Neural cell (in vitro differentiated cells): ENCODE results near the gene DLX6. TPM values are rescaled to one million over a fixed set of nuclear protein-coding genes. Genes with fewer than 3 reads are reported as not detected.

Source experiments
- H2AFZ ChIP-seq: fragments of 200-600, 300-800 bp; sonication (generic), shearing (Covaris generic); 2 replicates; pipeline ENCODE4 v1.6.0; 2014; ENCODE audit warnings: low read depth, mild to moderate bottlenecking, antibody characterized with exemption, low read length, moderate library complexity
- H3F3A ChIP-seq: fragments of 200-600 bp; shearing (Covaris generic); 2 replicates; pipeline ENCODE4 v1.6.1; 2016; ENCODE audit warnings: mild to moderate bottlenecking, moderate library complexity, mixed read lengths, antibody characterized with exemption, low read length; ENCODE audit not compliant: insufficient read depth, poor library complexity, severe bottlenecking
- H3K27ac ChIP-seq: fragments of 200-600, 300-800 bp; sonication (generic), shearing (Covaris generic); 2 replicates; pipeline ENCODE4 v1.5.1; 2014; ENCODE audit warnings: mild to moderate bottlenecking, low read length, moderate library complexity
- H3K27me3 ChIP-seq: fragments of 300-800, 200-600 bp; sonication (generic), shearing (Covaris generic); 2 replicates; pipeline ENCODE4 v1.6.0; 2014; ENCODE audit warnings: mild to moderate bottlenecking, low read depth, low read length, moderate library complexity; ENCODE audit not compliant: insufficient read depth
- H3K36me3 ChIP-seq: fragments of 300-800, 200-600 bp; sonication (generic), shearing (Covaris generic); 2 replicates; pipeline ENCODE4 v1.5.1; 2014; ENCODE audit warnings: mild to moderate bottlenecking, antibody characterized with exemption, low read length, moderate library complexity; ENCODE audit not compliant: insufficient read depth
- H3K4me2 ChIP-seq: fragments of 300-800, 200-600 bp; sonication (generic), shearing (Covaris generic); 2 replicates; pipeline ENCODE4 v1.6.0; 2014; ENCODE audit warnings: mild to moderate bottlenecking, low read length
- H3K4me3 ChIP-seq: fragments of 300-800, 200-600 bp; sonication (generic), shearing (Covaris generic); 2 replicates; pipeline ENCODE4 v1.5.1; 2014; ENCODE audit warnings: mild to moderate bottlenecking, low read length, moderate library complexity
- H3K79me2 ChIP-seq: fragments of 200-600 bp; shearing (Covaris generic); replicated peaks from 2 replicates; pipeline ENCODE4 v1.6.0; 2014; ENCODE audit warnings: mild to moderate bottlenecking, low read length, moderate library complexity; ENCODE audit not compliant: insufficient read depth
- H3K9ac ChIP-seq: fragments of 300-800, 200-600 bp; sonication (generic), shearing (Covaris generic); 2 replicates; pipeline ENCODE4 v1.6.1; 2016; ENCODE audit warnings: mild to moderate bottlenecking, low read length, mixed read lengths
- H3K9me2 ChIP-seq: fragments of 200-600 bp; shearing (Covaris generic); 2 replicates; pipeline ENCODE4 v1.6.1; 2016; ENCODE audit warnings: mild to moderate bottlenecking, low read length, mixed read lengths; ENCODE audit not compliant: insufficient read depth
- H3K9me3 ChIP-seq: fragments of 200-600, 300-800 bp; sonication (generic), shearing (Covaris generic); 2 replicates; pipeline ENCODE4 v1.6.1; 2016; ENCODE audit warnings: mild to moderate bottlenecking, mixed run types, low read length, moderate library complexity, mixed read lengths
- H4K20me1 ChIP-seq: fragments of 200-600 bp; shearing (Covaris generic); 2 replicates; pipeline ENCODE4 v1.6.1; 2016; ENCODE audit warnings: mild to moderate bottlenecking, mixed run types; ENCODE audit not compliant: insufficient read depth
- EP300 ChIP-seq: fragments of 450-650 bp; conservative IDR thresholded peaks from 2 replicates; pipeline ENCODE4 v1.6.1; 2014; ENCODE audit warnings: antibody characterized with exemption, mild to moderate bottlenecking, moderate library complexity; ENCODE audit not compliant: poor library complexity, severe bottlenecking
- EZH2 ChIP-seq: fragments of 200-600, 300-800 bp; shearing (Covaris generic), sonication (generic); IDR thresholded peaks from 2 replicates; pipeline ENCODE4 v1.6.1; 2014; ENCODE audit warnings: antibody characterized with exemption, low read length, borderline replicate concordance, mild to moderate bottlenecking; ENCODE audit not compliant: insufficient read depth, poor library complexity, severe bottlenecking
- MXI1 ChIP-seq: fragments of 450-650 bp; conservative IDR thresholded peaks from 2 replicates; pipeline ENCODE4 v1.6.1; 2014; ENCODE audit warnings: antibody characterized with exemption, mild to moderate bottlenecking; ENCODE audit not compliant: poor library complexity, severe bottlenecking
- POLR2AphosphoS5 ChIP-seq: IDR thresholded peaks from 2 replicates; pipeline ENCODE4 v1.6.1; 2012
- RAD21 ChIP-seq: fragments of 450-650 bp; conservative IDR thresholded peaks from 2 replicates; pipeline ENCODE4 v1.6.1; 2014; ENCODE audit warnings: antibody characterized with exemption, mild to moderate bottlenecking, moderate library complexity
- SMC3 ChIP-seq: fragments of 450-650 bp; conservative IDR thresholded peaks from 2 replicates; pipeline ENCODE4 v1.6.1; 2014; ENCODE audit warnings: antibody characterized with exemption, mild to moderate bottlenecking, moderate library complexity; ENCODE audit not compliant: poor library complexity
- TAF1 ChIP-seq: IDR thresholded peaks from 2 replicates; pipeline ENCODE4 v1.6.1; 2012; ENCODE audit warnings: low read depth
- polyA plus RNA-seq: library from polyadenylated mRNA; depleted of rRNA; stranded (reverse); fragments of >200 nt; gene quantifications from 2 replicates; pipeline ENCODE4 v1.2.3, GENCODE V29; 2014
- TF ChIP-seq, protein P1 (sequence below): IDR thresholded peaks from 2 replicates; pipeline ENCODE4 v1.6.1; 2012; ENCODE audit warnings: borderline replicate concordance
- TF ChIP-seq, protein P2 (sequence below): fragments of 450-650 bp; IDR thresholded peaks from 2 replicates; pipeline ENCODE4 v1.5.1; 2014; ENCODE audit warnings: antibody characterized with exemption, mild to moderate bottlenecking, moderate library complexity; ENCODE audit not compliant: poor library complexity, severe bottlenecking

The DLX6 gene
- polyA plus RNA-seq, 1 donor from 2014 or later: 58.8 TPM

DNA sequence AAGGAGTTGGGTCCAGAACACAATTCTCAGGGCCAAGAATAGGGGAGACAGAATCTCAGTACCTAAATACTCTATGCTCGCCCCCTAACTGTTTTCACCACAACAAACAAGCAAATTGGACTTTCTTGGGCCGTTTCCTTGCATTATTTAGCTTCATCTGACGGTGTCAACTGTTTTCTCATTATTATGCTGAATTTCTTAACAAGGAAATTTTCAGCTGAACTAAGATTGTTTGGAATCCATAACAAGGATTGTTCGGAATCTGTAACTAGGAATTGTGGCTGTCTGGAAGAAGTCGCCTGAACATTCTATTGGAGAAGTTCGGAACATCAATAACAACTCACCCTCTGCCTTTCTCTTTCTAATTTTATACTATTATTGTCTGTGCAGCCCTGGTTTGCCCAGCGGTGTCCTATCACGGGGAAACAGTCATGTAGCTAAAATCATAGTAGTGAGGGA is 15.5 kb upstream of the DLX6 start:
- no peaks in the 10 kb centered on the region for H3K9me3 ChIP-seq
- H3K27ac ChIP-seq: peak overlapping the region; percentile 100
- peak overlapping the region; percentile 74 for H3K4me2 ChIP-seq
- no peaks in the 10 kb centered on the region for H4K20me1 ChIP-seq
- H3K9me2 ChIP-seq: no peaks in the 10 kb centered on the region
- no peak overlapping the region for H2AFZ ChIP-seq
- H3K79me2 ChIP-seq: peaks cover 76% of the 10 kb centered on the region
- H3K4me3 ChIP-seq: peak overlapping the region; percentile 73
- no peaks in the 10 kb centered on the region for H3K27me3 ChIP-seq
- TF ChIP-seq, protein P1, sequence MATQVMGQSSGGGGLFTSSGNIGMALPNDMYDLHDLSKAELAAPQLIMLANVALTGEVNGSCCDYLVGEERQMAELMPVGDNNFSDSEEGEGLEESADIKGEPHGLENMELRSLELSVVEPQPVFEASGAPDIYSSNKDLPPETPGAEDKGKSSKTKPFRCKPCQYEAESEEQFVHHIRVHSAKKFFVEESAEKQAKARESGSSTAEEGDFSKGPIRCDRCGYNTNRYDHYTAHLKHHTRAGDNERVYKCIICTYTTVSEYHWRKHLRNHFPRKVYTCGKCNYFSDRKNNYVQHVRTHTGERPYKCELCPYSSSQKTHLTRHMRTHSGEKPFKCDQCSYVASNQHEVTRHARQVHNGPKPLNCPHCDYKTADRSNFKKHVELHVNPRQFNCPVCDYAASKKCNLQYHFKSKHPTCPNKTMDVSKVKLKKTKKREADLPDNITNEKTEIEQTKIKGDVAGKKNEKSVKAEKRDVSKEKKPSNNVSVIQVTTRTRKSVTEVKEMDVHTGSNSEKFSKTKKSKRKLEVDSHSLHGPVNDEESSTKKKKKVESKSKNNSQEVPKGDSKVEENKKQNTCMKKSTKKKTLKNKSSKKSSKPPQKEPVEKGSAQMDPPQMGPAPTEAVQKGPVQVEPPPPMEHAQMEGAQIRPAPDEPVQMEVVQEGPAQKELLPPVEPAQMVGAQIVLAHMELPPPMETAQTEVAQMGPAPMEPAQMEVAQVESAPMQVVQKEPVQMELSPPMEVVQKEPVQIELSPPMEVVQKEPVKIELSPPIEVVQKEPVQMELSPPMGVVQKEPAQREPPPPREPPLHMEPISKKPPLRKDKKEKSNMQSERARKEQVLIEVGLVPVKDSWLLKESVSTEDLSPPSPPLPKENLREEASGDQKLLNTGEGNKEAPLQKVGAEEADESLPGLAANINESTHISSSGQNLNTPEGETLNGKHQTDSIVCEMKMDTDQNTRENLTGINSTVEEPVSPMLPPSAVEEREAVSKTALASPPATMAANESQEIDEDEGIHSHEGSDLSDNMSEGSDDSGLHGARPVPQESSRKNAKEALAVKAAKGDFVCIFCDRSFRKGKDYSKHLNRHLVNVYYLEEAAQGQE: no peak
- TF ChIP-seq POLR2AphosphoS5 (no peak), SMC3 (no peak), RAD21 (no peak), EP300 (no peak), EZH2 (no peak), TAF1 (no peak), MXI1 (no peak)
- TF ChIP-seq, protein P2, sequence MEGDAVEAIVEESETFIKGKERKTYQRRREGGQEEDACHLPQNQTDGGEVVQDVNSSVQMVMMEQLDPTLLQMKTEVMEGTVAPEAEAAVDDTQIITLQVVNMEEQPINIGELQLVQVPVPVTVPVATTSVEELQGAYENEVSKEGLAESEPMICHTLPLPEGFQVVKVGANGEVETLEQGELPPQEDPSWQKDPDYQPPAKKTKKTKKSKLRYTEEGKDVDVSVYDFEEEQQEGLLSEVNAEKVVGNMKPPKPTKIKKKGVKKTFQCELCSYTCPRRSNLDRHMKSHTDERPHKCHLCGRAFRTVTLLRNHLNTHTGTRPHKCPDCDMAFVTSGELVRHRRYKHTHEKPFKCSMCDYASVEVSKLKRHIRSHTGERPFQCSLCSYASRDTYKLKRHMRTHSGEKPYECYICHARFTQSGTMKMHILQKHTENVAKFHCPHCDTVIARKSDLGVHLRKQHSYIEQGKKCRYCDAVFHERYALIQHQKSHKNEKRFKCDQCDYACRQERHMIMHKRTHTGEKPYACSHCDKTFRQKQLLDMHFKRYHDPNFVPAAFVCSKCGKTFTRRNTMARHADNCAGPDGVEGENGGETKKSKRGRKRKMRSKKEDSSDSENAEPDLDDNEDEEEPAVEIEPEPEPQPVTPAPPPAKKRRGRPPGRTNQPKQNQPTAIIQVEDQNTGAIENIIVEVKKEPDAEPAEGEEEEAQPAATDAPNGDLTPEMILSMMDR: no peak
- H3K9ac ChIP-seq: peak overlapping the region; percentile 98
- no peaks in the 10 kb centered on the region for H3F3A ChIP-seq
- no peaks in the 10 kb centered on the region for H3K36me3 ChIP-seq

DNA sequence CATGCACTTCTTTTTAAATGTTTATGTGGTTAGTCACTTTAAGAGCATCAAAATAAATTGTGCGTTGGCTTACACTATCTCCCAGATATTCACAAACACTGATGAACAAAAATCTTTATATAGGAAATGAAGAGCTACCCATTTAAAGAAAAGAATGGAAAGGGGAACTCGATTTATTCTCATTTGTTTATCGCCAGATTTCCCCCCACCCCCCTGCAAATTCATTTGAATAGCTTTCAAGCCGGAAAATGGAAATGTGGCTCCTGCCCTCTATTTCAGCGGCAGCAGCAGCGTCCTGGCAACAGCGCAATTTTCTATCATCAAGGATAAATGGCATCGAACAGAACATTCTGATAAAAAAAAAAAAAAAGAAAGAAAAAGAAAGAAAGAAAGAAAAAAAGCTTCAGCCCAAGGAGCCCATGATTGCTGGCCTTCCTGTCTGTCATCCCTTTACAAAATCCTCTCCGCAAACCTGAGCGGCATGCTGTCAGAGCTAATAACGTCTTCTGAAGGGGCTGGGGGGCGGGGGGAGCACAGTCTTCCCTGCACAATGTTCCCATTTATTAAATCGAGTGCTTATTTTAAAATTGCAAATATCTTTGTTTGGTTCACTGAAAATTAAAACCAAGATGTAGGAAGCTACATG is 13.7 kb upstream of the DLX6 start:
- no peaks in the 10 kb centered on the region for H3K9me3 ChIP-seq
- peak overlapping the region; percentile 98 for H3K4me2 ChIP-seq
- H3K36me3 ChIP-seq: no peaks in the 10 kb centered on the region
- H3F3A ChIP-seq: no peaks in the 10 kb centered on the region
- no peak overlapping the region for H2AFZ ChIP-seq
- TF ChIP-seq MXI1: no peak
- peak; percentile 44 for TF ChIP-seq TAF1
- peak; percentile 97 for TF ChIP-seq EP300
- TF ChIP-seq RAD21: peak; percentile 54
- peaks cover 74% of the 10 kb centered on the region for H3K79me2 ChIP-seq
- H3K27me3 ChIP-seq: no peaks in the 10 kb centered on the region
- H3K27ac ChIP-seq: peak overlapping the region; percentile 100
- peak overlapping the region; percentile 98 for H3K9ac ChIP-seq
- H3K4me3 ChIP-seq: peak overlapping the region; percentile 73
- no peaks in the 10 kb centered on the region for H4K20me1 ChIP-seq
- no peaks in the 10 kb centered on the region for H3K9me2 ChIP-seq
